IPS DF 4.7 (cell line): ENCODE measurements around the gene ITPR3.

Experiments
- DNase-seq: peaks from one replicate; pipeline ENCODE4 v3.0.0-alpha.2; 2013; ENCODE audit warnings: low spot score; ENCODE audit errors: extremely low read depth

The ITPR3 gene

DNA sequence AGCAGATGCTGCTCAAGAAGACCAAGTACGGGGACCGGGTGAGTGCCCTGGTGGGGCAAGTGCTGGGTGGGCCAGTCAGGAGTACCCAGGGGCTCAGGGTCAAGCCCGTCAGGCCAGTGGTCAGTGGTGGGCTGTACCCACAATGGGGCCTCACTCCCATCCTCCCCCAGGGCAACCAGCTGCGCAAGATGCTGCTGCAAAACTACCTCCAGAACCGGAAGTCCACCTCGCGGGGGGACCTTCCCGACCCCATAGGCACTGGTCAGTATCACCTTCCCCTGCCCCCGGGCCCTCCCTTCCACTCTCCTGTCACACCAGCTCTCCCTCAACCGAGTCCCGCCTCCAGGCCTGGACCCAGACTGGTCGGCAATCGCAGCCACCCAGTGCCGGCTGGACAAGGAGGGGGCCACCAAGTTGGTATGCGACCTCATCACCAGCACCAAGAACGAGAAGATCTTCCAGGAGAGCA lies 63.3 kb downstream of the ITPR3 start:
- no peak for DNase-seq

DNA sequence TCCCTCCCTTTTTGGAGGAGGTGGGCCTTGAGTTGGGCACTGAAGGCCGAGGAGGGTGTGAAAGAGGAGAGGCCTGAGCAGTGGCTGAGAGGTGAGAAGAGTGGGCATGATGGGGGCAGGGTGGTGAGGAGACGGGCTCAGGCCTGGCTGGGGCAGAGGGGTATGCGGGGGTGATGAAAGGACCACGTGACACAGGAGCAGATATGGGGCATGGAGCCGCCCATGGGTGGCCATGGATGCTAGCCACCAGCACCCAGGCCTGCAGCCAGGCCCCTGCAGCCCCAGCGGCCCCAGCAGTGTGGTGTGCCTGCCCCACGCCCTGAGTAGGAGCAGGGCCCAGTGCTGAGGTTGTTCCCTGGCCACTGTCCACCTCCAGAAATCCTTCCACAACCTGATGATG lies 63.9 kb downstream of the ITPR3 start:
- DNase-seq, result no peak

DNA sequence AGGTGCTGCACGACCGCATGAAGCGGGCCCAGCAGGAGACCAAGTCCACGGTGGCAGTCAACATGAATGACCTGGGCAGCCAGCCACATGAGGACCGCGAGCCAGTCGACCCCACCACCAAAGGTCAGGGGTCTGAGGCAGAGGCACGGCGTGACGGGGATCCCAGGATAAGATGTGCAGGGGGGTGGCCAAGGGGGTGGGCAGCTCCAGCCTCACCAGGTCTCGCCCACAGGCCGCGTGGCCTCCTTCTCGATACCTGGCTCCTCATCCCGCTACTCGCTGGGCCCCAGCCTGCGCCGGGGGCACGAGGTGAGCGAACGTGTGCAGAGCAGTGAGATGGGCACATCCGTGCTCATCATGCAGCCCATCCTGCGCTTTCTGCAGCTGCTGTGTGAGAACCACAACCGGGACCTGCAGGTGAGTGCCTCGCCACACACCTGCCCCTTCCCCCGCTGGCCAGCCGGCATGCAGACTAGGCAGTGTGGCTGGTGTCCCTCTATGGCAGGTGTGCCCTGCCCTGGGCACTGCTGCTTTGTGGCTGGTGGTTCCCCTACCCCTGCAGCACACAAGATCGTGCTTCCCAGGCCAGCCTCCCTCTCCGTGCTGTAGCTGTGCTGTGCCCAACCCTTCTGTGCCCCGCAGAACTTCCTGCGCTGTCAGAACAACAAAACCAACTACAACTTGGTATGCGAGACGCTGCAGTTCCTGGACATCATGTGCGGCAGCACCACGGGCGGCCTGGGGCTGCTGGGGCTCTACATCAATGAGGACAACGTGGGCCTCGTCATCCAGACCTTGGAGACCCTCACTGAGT lies 64.5 kb downstream of the ITPR3 start:
- no peak for DNase-seq

DNA sequence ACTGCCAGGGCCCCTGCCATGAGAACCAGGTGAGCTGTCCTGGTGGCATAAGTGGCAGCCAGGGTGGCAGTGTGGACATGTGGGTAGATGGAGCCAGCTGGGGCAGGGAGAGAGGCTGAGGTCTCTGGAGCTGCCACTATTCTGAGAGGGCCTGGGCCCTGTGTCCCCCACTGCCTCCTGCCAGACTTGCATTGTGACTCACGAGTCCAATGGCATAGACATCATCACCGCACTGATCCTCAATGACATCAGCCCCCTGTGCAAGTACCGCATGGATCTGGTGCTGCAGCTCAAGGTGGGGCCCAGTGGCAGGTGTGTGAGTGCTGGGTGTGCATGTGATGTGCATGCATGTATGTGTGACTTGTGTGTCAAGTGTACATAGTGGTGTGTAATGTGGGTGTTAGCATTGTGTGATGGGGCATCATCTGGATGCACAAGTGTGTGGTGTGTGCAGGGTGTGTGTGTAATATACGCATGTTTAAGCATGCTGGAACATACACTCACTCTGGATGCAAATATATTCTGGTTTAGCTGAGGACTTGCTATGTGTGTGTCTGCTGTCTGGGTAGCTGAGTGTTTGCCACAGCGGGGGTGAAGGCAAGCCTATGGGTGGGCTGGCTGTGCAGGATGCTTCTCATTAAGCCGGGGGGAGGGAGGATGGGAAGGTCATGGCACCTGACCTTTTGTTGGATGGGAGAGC lies 65.3 kb downstream of the ITPR3 start:
- DNase-seq, result no peak

DNA sequence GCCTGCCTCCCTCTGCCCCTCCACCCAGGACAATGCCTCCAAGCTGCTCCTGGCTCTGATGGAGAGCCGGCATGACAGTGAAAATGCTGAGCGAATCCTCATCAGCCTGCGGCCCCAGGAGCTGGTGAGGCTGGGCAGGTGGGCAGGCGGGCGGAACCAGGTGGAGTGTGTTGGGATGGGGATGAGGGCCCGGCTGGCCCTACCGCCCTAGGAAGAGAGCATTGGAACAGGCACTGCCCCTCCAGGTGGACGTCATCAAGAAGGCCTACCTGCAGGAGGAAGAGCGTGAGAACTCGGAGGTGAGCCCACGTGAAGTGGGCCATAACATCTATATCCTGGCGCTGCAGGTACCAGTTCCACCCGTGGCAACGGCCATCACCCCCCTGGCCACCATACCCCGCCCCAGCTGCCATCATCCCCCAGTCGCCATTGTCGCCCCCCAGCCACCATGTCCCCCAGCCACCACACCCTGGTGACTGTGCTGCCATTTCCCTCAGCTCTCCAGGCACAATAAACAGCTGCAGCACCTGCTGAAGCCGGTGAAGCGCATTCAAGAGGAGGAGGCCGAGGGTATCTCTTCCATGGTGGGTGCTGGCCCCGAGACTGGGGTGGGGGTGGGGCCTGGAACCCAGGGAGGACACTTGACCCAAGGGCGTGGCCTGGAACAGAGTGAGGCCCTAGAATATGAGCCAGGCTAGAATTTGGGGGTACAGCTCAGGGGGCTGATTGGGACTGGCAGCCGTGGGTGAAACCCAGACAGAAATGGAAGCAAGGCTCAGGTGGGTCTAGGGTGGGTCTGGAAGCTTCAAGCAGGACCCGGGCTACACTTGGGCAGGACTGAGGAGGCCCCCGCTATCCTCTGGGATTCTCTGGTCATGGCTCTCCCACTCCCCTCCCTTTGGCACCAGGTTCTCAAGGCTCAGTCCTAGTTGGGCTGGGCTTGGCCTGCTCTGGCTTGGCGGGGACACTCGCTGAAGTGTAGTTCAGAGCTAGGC lies 66.2 kb downstream of the ITPR3 start:
- no peak for DNase-seq

DNA sequence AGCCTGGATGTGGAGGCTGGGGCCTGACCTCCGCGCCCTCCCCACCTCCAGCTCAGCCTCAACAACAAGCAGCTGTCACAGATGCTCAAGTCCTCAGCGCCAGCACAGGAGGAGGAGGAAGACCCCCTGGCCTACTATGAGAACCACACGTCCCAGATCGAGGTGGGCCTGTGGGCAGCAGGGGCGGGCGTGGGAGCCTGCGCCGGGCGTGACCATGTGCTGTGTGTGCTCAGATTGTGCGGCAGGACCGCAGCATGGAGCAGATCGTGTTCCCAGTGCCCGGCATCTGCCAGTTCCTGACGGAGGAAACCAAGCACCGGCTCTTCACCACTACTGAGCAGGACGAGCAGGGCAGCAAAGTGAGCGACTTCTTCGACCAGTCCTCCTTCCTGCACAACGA lies 66.9 kb downstream of the ITPR3 start:
- no peak for DNase-seq

DNA sequence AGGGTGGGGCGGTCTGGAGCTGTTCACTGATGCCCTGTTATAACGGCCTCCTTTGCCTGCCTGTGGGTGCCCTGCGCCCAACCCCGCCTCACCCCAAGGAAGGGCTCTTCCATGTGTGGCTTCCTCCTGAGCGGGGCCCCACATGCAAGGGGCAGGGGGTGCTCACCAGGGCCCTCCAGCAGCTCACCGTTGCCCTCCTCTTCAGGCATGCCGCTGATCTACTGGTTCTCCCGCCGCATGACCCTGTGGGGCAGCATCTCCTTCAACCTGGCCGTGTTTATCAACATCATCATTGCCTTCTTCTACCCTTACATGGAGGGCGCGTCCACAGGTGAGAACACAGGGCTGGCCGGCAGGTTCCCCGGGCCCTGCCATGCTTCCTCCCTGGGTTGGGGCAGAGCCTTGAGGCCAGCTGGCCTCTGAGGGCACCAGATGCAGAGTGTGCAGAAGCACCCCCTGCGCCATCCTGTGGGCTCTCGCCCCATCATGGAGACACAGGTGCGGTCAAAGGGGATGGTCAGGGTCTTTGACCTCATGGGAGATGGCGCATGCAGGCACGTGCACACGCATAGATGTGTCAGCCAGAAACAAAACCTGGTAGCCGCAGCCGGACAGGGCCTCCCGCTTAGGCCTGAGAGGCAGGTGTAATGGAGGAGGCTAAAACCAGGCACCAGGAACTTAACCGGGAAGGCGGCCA lies 67.5 kb downstream of the ITPR3 start:
- DNase-seq, result no peak

DNA sequence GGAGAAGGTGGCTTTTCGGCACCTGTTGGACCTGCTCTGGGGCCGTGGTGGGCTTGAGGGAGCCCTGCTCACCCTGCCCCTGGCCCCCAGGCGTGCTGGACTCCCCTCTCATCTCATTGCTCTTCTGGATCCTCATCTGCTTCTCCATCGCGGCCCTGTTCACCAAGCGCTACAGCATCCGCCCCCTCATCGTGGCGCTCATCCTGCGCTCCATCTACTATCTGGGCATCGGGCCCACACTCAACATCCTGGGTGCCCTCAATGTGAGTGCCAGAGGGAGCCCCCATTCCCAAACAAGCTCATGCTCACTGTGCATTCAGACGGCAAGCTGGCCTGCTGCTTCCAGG lies 68.0 kb downstream of the ITPR3 start:
- DNase-seq, result no peak

DNA sequence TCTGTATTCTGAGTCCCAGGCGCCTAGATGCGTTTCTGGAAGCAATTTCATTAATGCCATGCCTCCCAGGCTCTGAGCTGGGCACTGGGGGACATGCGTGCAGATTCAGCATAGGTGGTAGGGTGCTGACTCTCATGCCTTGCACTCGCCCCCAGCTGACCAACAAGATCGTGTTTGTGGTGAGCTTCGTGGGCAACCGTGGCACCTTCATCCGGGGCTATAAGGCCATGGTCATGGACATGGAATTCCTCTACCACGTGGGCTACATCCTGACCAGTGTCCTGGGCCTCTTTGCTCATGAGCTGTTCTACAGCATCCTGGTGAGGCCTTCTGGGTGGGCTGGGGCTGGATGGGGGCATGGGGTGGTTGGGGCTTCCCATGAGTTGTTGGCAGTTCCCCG lies 68.8 kb downstream of the ITPR3 start:
- DNase-seq, result no peak

DNA sequence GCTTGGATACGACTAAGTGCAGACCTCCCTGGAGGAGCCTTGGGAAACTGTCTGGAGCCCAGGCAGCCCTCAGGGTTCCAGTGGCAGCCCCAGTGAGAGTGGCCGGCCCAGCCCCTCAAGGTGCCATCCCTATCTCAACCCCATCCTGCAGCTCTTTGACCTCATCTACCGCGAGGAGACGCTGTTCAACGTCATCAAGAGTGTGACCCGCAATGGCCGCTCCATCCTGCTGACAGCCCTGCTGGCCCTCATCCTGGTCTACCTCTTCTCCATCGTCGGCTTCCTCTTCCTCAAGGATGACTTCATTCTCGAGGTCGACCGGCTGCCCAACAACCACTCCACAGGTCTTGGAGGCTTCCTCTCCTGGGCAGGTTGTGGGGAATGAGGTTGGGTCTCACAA lies 69.6 kb downstream of the ITPR3 start:
- no peak for DNase-seq

DNA sequence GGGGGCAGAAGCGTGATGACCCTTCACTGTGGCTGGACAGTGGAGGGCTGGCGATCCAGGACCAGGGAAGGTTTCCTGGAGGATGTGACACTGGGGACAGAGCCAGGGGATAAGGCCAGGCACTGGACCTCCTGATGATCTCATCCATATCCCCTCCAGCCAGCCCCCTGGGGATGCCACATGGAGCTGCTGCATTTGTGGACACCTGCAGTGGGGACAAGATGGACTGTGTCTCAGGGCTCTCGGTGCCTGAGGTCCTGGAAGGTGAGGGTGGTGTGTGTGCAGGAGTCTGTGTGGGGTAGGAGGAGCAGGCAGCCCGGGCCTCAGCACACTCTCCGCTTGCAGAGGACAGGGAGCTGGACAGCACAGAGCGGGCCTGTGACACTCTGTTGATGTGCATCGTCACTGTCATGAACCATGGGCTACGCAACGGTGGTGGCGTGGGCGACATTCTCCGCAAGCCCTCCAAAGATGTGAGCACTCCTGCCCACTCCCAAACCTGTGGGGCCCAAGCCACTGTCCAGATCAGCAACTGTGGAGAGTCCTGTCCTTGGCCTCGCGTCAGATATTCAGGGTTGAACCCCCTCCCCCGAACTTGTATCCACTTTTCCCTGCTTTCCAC lies 70.4 kb downstream of the ITPR3 start:
- DNase-seq, result no peak

DNA sequence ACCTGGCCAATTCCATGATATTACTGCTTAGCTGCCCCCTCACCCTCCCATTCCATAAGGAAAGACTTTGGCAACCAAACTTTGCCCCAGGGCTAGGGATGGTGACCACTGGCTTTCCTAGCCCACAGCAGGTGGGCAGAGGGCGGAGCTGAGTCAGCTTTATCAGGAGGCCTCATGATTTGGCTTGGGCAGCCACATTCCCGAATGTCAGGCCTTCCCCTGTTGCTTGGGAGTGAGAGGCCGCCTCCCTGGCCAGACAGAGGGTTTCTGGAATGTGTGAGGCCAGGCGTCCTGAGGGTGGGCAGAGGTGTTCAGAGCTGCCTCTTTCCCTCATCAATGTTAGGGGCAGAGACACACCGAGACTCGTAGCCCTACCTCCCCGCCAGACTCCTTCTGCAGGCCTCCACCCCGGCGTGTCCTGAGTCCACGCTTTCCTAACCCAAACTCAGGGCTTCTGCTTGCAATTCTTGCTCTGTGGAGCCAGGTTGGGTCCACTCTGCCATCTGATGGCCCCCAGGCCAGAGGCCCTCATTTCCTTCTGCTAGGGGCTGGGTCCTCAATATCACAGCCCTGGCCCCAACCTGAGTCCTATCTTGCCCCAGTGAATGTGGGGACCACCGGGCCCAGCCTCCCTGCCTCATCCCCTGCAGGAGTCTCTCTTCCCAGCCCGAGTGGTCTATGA lies 71.1 kb downstream of the ITPR3 start:
- no peak for DNase-seq

DNA sequence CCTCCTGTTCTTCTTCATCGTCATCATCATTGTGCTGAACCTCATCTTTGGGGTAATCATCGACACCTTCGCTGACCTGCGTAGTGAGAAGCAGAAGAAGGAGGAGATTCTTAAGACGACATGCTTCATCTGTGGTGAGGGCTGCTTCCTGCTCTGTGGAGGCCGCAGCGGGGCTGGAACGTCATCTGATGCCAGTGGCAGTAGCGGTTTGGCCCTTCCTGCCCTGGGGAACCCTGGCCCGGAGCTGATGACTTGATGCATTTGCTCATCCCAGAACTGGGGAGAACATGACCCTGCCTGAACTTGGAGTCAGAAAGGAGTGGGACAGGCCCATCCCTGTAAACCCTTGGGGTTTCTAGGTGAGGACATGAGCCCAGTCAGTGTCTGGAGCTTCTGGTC lies 71.6 kb downstream of the ITPR3 start:
- no peak for DNase-seq

DNA sequence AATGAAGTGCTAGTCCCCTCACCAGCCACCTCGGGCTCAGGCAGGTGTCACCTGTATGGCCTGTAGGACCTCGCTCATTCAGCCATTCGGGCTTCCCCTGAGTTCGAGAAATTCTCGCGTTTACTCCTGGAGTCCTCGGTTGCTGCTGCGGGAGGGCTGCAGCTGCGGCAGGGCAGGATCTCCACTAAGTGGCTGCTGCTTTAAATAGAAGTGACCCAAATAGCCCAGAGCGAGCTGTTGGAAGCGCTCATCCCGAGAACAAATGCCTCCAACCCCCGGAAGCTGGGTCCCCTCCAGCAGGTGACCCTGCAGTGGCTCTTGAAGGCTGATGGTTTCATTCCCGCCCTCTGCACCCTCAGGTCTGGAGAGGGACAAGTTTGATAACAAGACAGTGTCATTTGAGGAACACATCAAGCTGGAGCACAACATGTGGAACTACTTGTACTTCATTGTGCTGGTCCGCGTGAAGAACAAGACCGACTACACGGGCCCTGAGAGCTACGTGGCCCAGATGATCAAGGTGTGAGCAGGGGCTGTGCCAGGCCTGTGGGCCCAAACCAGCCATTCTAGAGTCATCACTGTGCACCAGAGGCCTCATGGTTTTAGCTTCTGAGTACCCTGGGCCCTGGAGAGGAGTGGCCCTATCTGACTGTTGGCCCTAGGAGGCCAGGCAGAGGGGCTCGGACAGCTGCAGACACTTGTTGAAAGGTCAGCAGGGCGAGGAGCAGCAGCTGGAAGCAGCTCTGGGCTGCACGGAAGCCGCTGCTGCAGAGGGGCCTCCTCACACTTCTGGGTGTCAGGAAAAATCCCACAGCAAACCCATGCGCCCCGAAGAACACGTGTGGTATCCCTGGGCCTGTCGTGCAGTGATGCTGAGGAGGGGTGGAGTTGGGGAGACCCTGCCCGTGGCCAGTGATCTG lies 72.3 kb downstream of the ITPR3 start:
- no peak for DNase-seq

DNA sequence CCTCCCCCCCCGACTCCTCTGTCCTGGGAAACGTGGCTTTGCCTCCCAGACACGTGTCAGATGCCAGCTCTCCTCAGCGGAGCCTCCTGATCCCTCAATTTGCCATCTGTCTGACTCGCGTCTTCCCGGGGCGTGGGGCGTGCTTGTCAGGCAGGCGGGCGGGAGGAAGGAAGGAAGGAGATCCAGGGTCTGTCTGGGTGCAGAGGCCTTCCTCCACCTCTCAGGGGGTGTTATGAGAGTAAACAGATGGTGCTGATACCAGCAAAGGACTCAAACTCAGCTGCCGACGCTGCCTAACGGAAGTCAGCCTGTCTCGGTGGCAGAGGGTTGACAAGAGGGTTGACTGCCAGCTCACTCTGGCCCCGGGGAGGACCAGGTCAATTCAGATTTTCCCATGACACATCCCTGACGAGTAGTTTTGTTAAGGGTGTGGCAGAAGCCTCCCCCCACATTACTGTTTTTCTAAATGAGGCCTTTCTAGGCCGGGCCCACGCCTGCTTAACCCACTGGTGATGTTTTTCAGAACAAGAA lies 73.3 kb downstream of the ITPR3 start:
- DNase-seq, result no peak

DNA sequence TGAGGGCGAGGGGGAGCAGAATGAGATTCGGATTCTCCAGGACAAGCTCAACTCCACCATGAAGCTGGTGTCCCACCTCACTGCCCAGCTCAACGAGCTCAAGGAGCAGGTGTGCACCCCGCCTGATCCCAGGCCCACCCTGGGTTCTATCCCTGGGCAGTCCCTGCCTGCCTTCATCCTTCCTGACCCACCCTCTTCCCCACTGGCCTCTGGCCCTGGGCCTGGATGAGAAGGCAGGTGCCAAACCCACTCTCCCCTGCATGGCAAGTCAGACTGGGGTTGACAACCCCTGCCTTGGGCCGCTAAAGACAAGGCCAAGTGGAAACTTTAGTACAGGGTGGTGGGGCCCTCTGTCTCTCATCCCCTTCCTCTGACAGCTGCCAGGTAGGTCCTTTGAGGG lies 73.9 kb downstream of the ITPR3 start:
- DNase-seq, result no peak

DNA sequence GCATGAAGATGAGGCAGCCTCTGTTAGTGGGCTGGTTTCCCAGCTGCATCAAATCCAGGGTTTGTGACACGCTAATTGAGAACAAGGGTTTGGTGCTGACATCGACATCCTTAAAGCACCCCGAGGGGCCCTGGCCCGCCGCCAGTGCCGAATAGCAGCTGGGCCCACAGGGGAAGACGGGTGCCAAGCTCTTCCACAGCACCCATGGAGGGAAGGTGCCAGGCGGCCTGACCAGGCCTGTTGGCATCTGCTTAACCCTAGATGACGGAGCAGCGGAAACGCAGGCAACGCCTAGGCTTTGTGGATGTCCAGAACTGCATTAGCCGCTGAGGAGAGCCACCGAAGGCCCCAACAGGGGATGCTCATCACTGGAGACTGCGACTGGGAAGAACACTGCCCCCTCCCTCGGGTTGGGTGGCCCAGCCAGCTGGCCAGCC lies 74.3 kb downstream of the ITPR3 start:
- DNase-seq, result no peak

DNA sequence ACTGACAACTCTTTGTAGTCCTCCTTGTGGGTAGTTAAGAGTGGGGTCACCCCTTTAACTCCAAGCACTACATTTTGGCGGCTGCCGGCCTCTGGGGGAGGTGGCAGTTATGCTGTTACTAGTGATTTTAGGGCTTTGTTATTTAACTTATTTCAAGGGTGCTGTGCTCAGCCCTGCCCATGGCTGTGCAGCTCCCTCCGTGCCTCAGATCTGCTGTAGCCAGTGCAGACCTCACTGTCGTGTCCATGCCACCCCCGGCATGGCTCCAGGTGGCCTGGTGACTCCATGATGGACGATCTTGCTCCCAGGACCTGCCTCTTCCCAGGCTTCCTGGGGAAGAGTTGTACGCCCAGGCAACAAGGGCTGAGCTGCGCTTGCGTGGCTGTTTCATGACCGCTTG lies 75.0 kb downstream of the ITPR3 start:
- no peak for DNase-seq
